Ovary (tissue), 10 donors: ENCODE measurements around the gene B3GALT5. TPM values are rescaled to one million over a fixed set of nuclear protein-coding genes. Genes with fewer than 3 reads are reported as not detected.

Source experiments
- DNase-seq, 5 donors: peaks; one replicate each; pipeline ENCODE4 v3.0.0-alpha.2; 2019 to 2020
- H3K27ac ChIP-seq, 2 donors: fragments of 200-600 bp; one replicate each; pipeline versions ENCODE4 v1.5.1 to v1.8.0; 2019 to 2022
- H3K27me3 ChIP-seq: fragments of 200-600 bp; one replicate; pipeline ENCODE4 v1.8.0; 2022
- H3K36me3 ChIP-seq: fragments of 200-600 bp; sonication (generic); one replicate; pipeline ENCODE4 v1.5.1; 2019
- H3K4me1 ChIP-seq: one replicate; pipeline ENCODE4 v1.8.1; 2013; ENCODE audit warnings: mild to moderate bottlenecking, moderate library complexity; ENCODE audit not compliant: insufficient read depth
- H3K4me3 ChIP-seq: fragments of 200-600 bp; sonication (generic); one replicate; pipeline ENCODE4 v1.5.1; 2017
- H3K9me3 ChIP-seq, 2 donors: fragments of 200-600 bp in 1 of 2; sonication (generic) in 1 of 2; one replicate each; pipeline versions ENCODE4 v1.5.1 to v1.8.1; 2013 to 2019; ENCODE audit warnings: mild to moderate bottlenecking in 1 of 2, moderate library complexity in 1 of 2
- EP300 ChIP-seq: sonication (generic); formaldehyde crosslinking; IDR thresholded peaks from one replicate; pipeline ENCODE4 v1.6.1; 2017; ENCODE audit warnings: antibody characterized with exemption
- POLR2A ChIP-seq: fragments of 450-650 bp; IDR thresholded peaks from one replicate; pipeline ENCODE4 v1.6.1; 2017; ENCODE audit warnings: antibody characterized with exemption, mild to moderate bottlenecking, moderate library complexity
- WGBS, 3 donors: extraction: QIAGEN DNeasy Blood & Tissue Kit in 1 of 3; methylation state at CpG; one replicate each; pipeline versions ENCODE4 v1.1.5 to v1.1.7; 2013 to 2017; 5-methylcytosine and 5-hydroxymethylcytosine counted together
- intact Hi-C, 4 donors: fragments of 100-400 bp; cut with DNase I; formaldehyde crosslinking; loops; one replicate each; pipeline versions ENCODE4 v1.11.0 to v1.15.1; 2022 to 2023
- long read RNA-seq, 3 donors: library from polyadenylated mRNA in 2 of 3; unstranded in 2 of 3; transcript quantifications; one replicate each; pipeline ENCODE4 v2.0.0 and lab custom pipeline, GENCODE V29; 2021 to 2026
- polyA plus RNA-seq, 2 donors: library from polyadenylated mRNA; stranded (reverse); fragments of 200-250 nt in 1 of 2; fragments of 350-450 nt in 1 of 2; fragmentation: Illumina TruSeq in 1 of 2; extraction: RNeasy Lipid Tissue Mini Kit (QIAGEN cat#74804) in 1 of 2; gene quantifications; one replicate each; pipeline ENCODE4 v1.2.3, GENCODE V29; 2013 to 2014
- total RNA-seq, 7 donors: library from RNA; depleted of rRNA in 2 of 7; stranded (reverse); fragments of >200 nt in 2 of 7; fragmentation: NEBNext Ultra II Directional in 3 of 7; extraction: Animal tissue kit (Norgen Biotek cat#: 25700) in 3 of 7; gene quantifications; one replicate each; pipeline versions ENCODE4 v1.1.0 to v1.2.4, GENCODE V29; 2016 to 2023
- TF ChIP-seq, protein P1 (sequence below), 3 donors: fragments of 450-650 bp in 2 of 3; fragments of 200-600 bp in 1 of 3; IDR thresholded peaks; one replicate each; pipeline versions ENCODE4 v1.5.1 to v1.8.0; 2016 to 2022; ENCODE audit warnings: antibody characterized with exemption in 3 of 3, mild to moderate bottlenecking in 1 of 3
- donor health status: DM: no; HTN: no; CAD: no; lungs with moderate emphysema.
- donor health status: DM: no; HTN: no; CAD: no.
- donor health status: Bipolar disorder and iron deficiency.
- donor health status: DM: yes; HTN: yes; CAD: no.
- donor health status: DM: no; HTN: no; CAD: no.
- donor health status: DM: yes; HTN: yes; CAD: no.

Gene B3GALT5, protein sequence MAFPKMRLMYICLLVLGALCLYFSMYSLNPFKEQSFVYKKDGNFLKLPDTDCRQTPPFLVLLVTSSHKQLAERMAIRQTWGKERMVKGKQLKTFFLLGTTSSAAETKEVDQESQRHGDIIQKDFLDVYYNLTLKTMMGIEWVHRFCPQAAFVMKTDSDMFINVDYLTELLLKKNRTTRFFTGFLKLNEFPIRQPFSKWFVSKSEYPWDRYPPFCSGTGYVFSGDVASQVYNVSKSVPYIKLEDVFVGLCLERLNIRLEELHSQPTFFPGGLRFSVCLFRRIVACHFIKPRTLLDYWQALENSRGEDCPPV
- total RNA-seq (1 to 10 TPM in 2 of 7 donors, under 1 TPM in 5; 0.18 to 1.8 (median 0.73) TPM), polyA plus RNA-seq (under 1 TPM; 0.12 to 0.23 TPM)
- long read RNA-seq, donor 1 = 0 reads
- long read RNA-seq, donor 2 = 0 reads
- long read RNA-seq, donor 3 = 0 reads

DNA sequence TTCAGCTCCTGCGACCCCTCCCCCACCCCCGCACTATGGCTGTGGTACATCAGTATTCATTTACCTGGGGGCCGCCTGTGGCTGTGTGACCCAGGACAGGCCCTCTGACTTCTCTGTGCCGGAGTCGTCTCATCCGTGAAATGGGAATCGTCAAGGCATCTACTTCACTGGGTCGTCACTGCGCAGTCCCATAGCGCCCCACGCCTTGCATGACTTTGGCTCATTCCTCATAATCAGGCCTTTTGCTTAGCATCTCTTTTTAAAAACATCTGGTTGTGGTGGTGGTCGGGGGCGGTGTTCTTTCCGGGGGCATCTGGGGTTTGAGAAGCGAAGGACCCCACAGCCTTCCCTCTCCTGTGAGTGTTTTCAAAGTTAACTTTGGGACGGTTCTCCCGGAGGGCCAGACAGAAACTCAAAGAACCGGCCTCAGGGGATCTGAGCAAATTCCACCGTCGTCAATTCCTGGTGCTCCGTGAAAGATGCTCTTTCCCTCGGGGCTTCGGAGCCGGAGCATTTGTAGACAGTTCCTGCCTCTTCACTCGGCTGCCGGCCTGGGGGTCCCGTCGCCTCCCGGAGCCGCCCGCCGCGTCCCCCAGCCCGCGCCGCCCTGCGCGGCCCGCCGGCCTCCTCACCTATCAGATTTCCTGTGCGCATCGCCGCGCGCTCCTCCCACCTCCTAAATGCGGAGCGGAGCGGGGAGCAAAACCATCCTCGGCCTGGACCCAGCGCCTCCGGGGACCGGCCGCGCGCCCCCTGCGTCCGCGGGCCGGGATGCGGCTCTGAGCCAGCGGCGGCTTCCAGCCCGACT is at the start of gene B3GALT5:
B3GALT5 (plus strand) TSS at position 708 of the 808 bp plus-strand sequence. CDS start 47,620 bp downstream, outside the sequence.
- peak within 1 kb of the TSS; percentile 27 for H3K4me3 ChIP-seq
- H3K4me1 ChIP-seq = no peaks in the 10 kb centered on the region
- WGBS, 3 donors = 2% methylated on average over 61 to 63 of the region's 63 CpGs
- peak in 3 of 5 donors; percentile 33 to 48 (median 36) for DNase-seq
- no peak within 1 kb of the TSS for H3K27ac ChIP-seq
- H3K27me3 ChIP-seq = no peaks in the 10 kb centered on the region
- intact Hi-C loops = no loop called here
- no peaks in the 10 kb centered on the region for H3K36me3 ChIP-seq
- no peak for TF ChIP-seq POLR2A
- TF ChIP-seq EP300 = no peak
- TF ChIP-seq, protein P1, sequence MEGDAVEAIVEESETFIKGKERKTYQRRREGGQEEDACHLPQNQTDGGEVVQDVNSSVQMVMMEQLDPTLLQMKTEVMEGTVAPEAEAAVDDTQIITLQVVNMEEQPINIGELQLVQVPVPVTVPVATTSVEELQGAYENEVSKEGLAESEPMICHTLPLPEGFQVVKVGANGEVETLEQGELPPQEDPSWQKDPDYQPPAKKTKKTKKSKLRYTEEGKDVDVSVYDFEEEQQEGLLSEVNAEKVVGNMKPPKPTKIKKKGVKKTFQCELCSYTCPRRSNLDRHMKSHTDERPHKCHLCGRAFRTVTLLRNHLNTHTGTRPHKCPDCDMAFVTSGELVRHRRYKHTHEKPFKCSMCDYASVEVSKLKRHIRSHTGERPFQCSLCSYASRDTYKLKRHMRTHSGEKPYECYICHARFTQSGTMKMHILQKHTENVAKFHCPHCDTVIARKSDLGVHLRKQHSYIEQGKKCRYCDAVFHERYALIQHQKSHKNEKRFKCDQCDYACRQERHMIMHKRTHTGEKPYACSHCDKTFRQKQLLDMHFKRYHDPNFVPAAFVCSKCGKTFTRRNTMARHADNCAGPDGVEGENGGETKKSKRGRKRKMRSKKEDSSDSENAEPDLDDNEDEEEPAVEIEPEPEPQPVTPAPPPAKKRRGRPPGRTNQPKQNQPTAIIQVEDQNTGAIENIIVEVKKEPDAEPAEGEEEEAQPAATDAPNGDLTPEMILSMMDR (IDR thresholded peaks at IDR 0.05) = no peak
- H3K9me3 ChIP-seq = no peaks in the 10 kb centered on the region

DNA sequence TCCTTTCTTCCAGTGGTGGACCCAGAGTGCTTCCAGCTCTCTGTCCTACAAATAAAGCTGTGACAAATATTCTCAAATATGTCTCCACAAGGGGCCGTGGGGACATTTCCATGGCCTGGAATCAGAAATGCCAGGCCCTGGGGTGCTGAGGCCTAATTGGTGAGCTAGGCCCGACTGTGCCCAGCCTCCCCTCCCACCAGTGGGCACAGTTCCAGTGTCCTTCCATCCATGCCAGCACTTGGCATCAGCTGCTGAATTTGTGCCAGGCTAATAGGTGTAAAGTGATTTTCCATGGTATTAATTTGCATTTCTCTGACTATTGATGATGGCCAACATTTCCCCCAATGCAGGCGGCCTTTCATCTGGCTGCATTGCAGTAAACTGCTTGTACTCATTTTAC is 48.5 kb upstream of the B3GALT5 start:
- TF ChIP-seq EP300 (no peak), POLR2A (no peak)
- TF ChIP-seq, protein P1 (IDR thresholded peaks at IDR 0.05) = no peak
- Histone ChIP-seq H3K4me1 (no peaks in the 10 kb centered on the region), H3K4me3 (no peak overlapping the region), H3K27me3 (no peaks in the 10 kb centered on the region), H3K9me3 (no peaks in the 10 kb centered on the region), H3K36me3 (no peaks in the 10 kb centered on the region), H3K27ac (no peak overlapping the region)
- no peak for DNase-seq
- intact Hi-C loops = no loop called here
- 78 to 83% (median 79%) methylated on average over 3 of the region's 3 CpGs for WGBS, 3 donors

DNA sequence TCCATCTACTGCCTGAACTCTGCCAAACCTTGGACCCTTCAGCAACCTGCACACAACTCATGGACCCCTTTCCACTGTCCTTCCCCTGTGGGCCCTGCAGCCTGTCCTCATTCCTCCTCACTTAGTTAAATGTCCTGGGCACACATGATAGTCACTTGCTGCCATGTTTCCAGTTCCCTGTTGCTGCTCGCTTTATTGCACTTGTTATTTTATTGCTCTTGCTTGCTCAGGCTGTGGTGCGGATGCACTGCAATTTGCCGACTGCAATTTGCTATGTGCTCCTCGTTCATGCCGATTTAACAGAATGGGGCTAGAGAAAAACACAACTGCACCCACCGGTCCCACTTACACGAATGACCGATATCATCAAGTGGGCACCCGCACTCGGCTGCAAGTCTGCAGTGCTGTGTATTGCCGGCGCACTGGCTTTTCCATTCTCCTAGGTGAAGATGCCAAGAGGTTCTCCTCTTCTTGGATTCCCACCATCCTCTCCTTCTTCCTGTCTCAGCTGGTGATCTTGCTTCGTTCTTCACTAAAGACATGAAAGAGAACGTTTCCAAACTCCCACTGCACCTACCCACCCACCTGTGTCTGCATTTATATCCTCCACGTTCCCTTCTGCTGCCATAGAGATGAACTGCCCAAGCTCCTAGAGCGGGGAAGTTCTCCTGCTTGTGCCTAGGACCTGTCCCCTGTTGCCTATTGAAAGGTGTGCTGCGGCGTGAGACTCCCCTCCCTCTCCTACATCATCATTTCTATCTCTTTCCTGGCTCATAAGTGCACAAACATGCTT is 45.4 kb upstream of the B3GALT5 start:
- no peak overlapping the region for H3K4me3 ChIP-seq
- H3K27ac ChIP-seq = no peak overlapping the region
- no peaks in the 10 kb centered on the region for H3K4me1 ChIP-seq
- no peak for DNase-seq
- H3K27me3 ChIP-seq = no peaks in the 10 kb centered on the region
- intact Hi-C loops = no loop called here
- H3K36me3 ChIP-seq = no peaks in the 10 kb centered on the region
- TF ChIP-seq POLR2A (no peak), EP300 (no peak)
- TF ChIP-seq, protein P1 (IDR thresholded peaks at IDR 0.05) = no peak
- WGBS, 3 donors = 82 to 86% (median 83%) methylated on average over 18 of the region's 18 CpGs
- no peaks in the 10 kb centered on the region for H3K9me3 ChIP-seq

DNA sequence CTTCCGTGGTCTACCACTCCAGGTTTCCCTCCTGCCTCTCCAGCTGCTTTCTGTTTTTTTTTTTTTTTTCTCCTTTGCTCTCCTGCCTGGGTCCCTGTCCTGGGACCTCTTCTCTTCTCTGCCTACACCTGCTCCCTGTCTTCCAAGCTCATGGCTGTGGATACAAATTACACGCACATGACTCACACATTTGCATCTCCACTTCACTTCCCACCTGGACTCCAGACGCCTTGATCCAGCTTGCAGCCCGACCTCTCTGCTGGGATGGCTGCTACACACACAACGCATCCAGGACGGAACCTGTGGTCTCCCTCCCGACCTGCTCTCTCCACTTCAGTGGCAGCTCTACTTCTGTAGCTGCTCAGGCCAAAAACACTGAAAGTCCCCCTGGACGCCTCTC is 44.4 kb upstream of the B3GALT5 start:
- intact Hi-C loops = no loop called here
- H3K27me3 ChIP-seq = no peaks in the 10 kb centered on the region
- no peak overlapping the region for H3K4me3 ChIP-seq
- no peak for DNase-seq
- H3K9me3 ChIP-seq = no peaks in the 10 kb centered on the region
- 62 to 68% (median 63%) methylated on average over 8 of the region's 8 CpGs for WGBS, 3 donors
- no peaks in the 10 kb centered on the region for H3K4me1 ChIP-seq
- TF ChIP-seq, protein P1 (IDR thresholded peaks at IDR 0.05) = no peak
- TF ChIP-seq POLR2A (no peak), EP300 (no peak)
- H3K27ac ChIP-seq = no peak overlapping the region
- H3K36me3 ChIP-seq = no peaks in the 10 kb centered on the region
